Breast epithelium (tissue), 4 donors: ENCODE results near the gene OVAAL. TPM values are rescaled to one million over a fixed set of nuclear protein-coding genes. Genes with fewer than 3 reads are reported as not detected.
A peak's percentile ranks its signal among the peaks of the same experiment; 100 is the strongest.

Experiments
- DNase-seq, 2 donors: peaks; one replicate each; pipeline ENCODE4 v3.0.0-alpha.2; 2019; ENCODE audit warnings: low spot score in 2 of 2
- H3K27ac ChIP-seq, 2 donors: fragments of 200-600 bp; sonication (generic) in 1 of 2; one replicate each; pipeline ENCODE4 v1.5.1; 2016 to 2019; ENCODE audit warnings: mild to moderate bottlenecking in 1 of 2
- H3K27me3 ChIP-seq, 2 donors: fragments of 200-600 bp; sonication (generic) in 1 of 2; one replicate each; pipeline versions ENCODE4 v1.5.1 to v1.6.0; 2017 to 2019; ENCODE audit warnings: control low read depth in 1 of 2, mild to moderate bottlenecking in 1 of 2
- H3K36me3 ChIP-seq: fragments of 200-600 bp; one replicate; pipeline ENCODE4 v1.5.1; 2019
- H3K4me1 ChIP-seq, 2 donors: fragments of 200-600 bp; sonication (generic); one replicate each; pipeline ENCODE4 v1.5.1; 2016 to 2019; ENCODE audit warnings: control low read depth in 1 of 2
- H3K4me3 ChIP-seq, 3 donors: fragments of 200-600 bp; sonication (generic); 1 replicate in 2 of 3; 2 replicates in 1 of 3; pipeline ENCODE4 v1.5.1; 2016 to 2019; ENCODE audit warnings: mild to moderate bottlenecking in 3 of 3, moderate library complexity in 2 of 3
- H3K9me3 ChIP-seq, 2 donors: fragments of 200-600 bp; sonication (generic) in 1 of 2; one replicate each; pipeline ENCODE4 v1.5.1; 2016 to 2019; ENCODE audit warnings: control low read depth in 1 of 2
- CTCF ChIP-seq, 3 donors: fragments of 450-650 bp; IDR thresholded peaks; one replicate each; pipeline ENCODE4 v1.5.1; 2016 to 2017; ENCODE audit warnings: antibody characterized with exemption in 3 of 3, mild to moderate bottlenecking in 3 of 3, moderate library complexity in 3 of 3
- POLR2A ChIP-seq: fragments of 450-650 bp; IDR thresholded peaks from one replicate; pipeline ENCODE4 v1.6.1; 2016; ENCODE audit warnings: antibody characterized with exemption, mild to moderate bottlenecking, moderate library complexity
- POLR2AphosphoS5 ChIP-seq, 3 donors: sonication (generic); formaldehyde crosslinking; IDR thresholded peaks; one replicate each; pipeline ENCODE4 v1.6.1; 2017; ENCODE audit warnings: antibody characterized with exemption in 3 of 3
- intact Hi-C: fragments of 100-400 bp; cut with DNase I; formaldehyde crosslinking; loops from one replicate; pipeline ENCODE4 v1.15.1; 2023; ENCODE audit warnings: low total_unique reads
- total RNA-seq, 3 donors: library from RNA; depleted of rRNA; stranded (reverse); fragments of >200 nt; gene quantifications; one replicate each; pipeline ENCODE4 v1.1.0, GENCODE V29; 2016

OVAAL gene
- total RNA-seq, 3 donors from 2014 or later = not detected

GRCh38 chr1:180539136-180539535, 19.6 kb upstream of the OVAAL start:
- Histone ChIP-seq H3K4me3 (no peak overlapping the region), H3K27ac (peak overlapping the region; percentile 1 to 70), H3K9me3 (no peaks in the 10 kb centered on the region), H3K27me3 (no peaks in the 10 kb centered on the region), H3K4me1 (no peaks in the 10 kb centered on the region), H3K36me3 (no peaks in the 10 kb centered on the region)
- DNase-seq = no peak
- no peak for TF ChIP-seq POLR2A
- TF ChIP-seq POLR2AphosphoS5 (IDR thresholded peaks at IDR 0.05) = no peak
- TF ChIP-seq CTCF (IDR thresholded peaks at IDR 0.05) = no peak
- intact Hi-C loops = loop anchor here (10.0 kb wide), 1 partner anchor 1886 kb away; no protein-coding TSS in a partner anchor

GRCh38 chr1:180540697-180541594, 17.8 kb upstream of the OVAAL start:
- H3K4me1 ChIP-seq = no peaks in the 10 kb centered on the region
- H3K4me3 ChIP-seq = no peak overlapping the region
- TF ChIP-seq POLR2AphosphoS5 (IDR thresholded peaks at IDR 0.05) = no peak
- no peak for TF ChIP-seq POLR2A
- no peak for TF ChIP-seq CTCF (IDR thresholded peaks at IDR 0.05)
- no peaks in the 10 kb centered on the region for H3K9me3 ChIP-seq
- no peaks in the 10 kb centered on the region for H3K36me3 ChIP-seq
- H3K27me3 ChIP-seq = no peaks in the 10 kb centered on the region
- H3K27ac ChIP-seq = peak overlapping the region; percentile 70 to 74
- peak in 1 of 2 donors; percentile 23 for DNase-seq
- intact Hi-C loops = no loop called here

GRCh38 chr1:180542113-180542837, 16.5 kb upstream of the OVAAL start:
- no peak for TF ChIP-seq CTCF (IDR thresholded peaks at IDR 0.05)
- TF ChIP-seq POLR2A = no peak
- TF ChIP-seq POLR2AphosphoS5 (IDR thresholded peaks at IDR 0.05) = no peak
- peak in 1 of 2 donors; percentile 32 for DNase-seq
- intact Hi-C loops = no loop called here

GRCh38 chr1:180542838-180543145, 16.0 kb upstream of the OVAAL start:
- intact Hi-C loops = no loop called here
- H3K27ac ChIP-seq = peak overlapping the region; percentile 50 to 59

More at GRCh38 chr1:180542113-180542837, 16.5 kb upstream of the OVAAL start:
- Histone ChIP-seq H3K27ac (peak overlapping the region; percentile 50 to 59), H3K4me1 (no peaks in the 10 kb centered on the region), H3K27me3 (no peaks in the 10 kb centered on the region), H3K9me3 (no peaks in the 10 kb centered on the region), H3K4me3 (no peak overlapping the region), H3K36me3 (no peaks in the 10 kb centered on the region)

More at GRCh38 chr1:180542838-180543145, 16.0 kb upstream of the OVAAL start:
- no peak for TF ChIP-seq POLR2A
- no peak for TF ChIP-seq POLR2AphosphoS5 (IDR thresholded peaks at IDR 0.05)
- TF ChIP-seq CTCF (IDR thresholded peaks at IDR 0.05) = no peak
- no peak for DNase-seq
- no peaks in the 10 kb centered on the region for H3K36me3 ChIP-seq
- no peaks in the 10 kb centered on the region for H3K9me3 ChIP-seq
- no peaks in the 10 kb centered on the region for H3K4me1 ChIP-seq
- H3K27me3 ChIP-seq = no peaks in the 10 kb centered on the region
- H3K4me3 ChIP-seq = no peak overlapping the region
